Activated CD4-positive, alpha-beta T cell treated with anti-CD3 and anti-CD28 coated beads for 48 hours (primary cell): ENCODE results near the gene LTB4R.

Source experiments
- DNase-seq: peaks from one replicate; pipeline ENCODE4 v3.0.0-alpha.2; 2020

Gene LTB4R

GRCh38 chr14:24310646-24311604, at the start of gene LTB4R:
Gene LTB4R, plus strand, starts transcription at chr14:24311502. Its CDS starts 4,150 bp downstream, at chr14:24315652.
- peak; percentile 73 for DNase-seq

- no peak for DNase-seq
Measured at GRCh38 chr14:24261969-24262327, 49.4 kb upstream of the LTB4R start.

- no peak for DNase-seq
Measured at GRCh38 chr14:24262821-24263733, 48.2 kb upstream of the LTB4R start, which contains the start of gene TGM1. Gene TGM1, minus strand, starts transcription at chr14:24263177. Its CDS starts 825 bp downstream, at chr14:24262352.

- no peak for DNase-seq
Measured at GRCh38 chr14:24263848-24264247, 47.5 kb upstream of the LTB4R start.

GRCh38 chr14:24264298-24264697, 47.0 kb upstream of the LTB4R start:
- no peak for DNase-seq

- no peak for DNase-seq
Measured at GRCh38 chr14:24266344-24267244, 44.7 kb upstream of the LTB4R start.

GRCh38 chr14:24267516-24267915, 43.8 kb upstream of the LTB4R start:
- no peak for DNase-seq

- no peak for DNase-seq
Measured at GRCh38 chr14:24268225-24268624, 43.1 kb upstream of the LTB4R start.

GRCh38 chr14:24269368-24269767, 41.9 kb upstream of the LTB4R start:
- no peak for DNase-seq

- no peak for DNase-seq
Measured at GRCh38 chr14:24269910-24270536, 41.3 kb upstream of the LTB4R start.

GRCh38 chr14:24270537-24271133, 40.7 kb upstream of the LTB4R start:
- DNase-seq = no peak

GRCh38 chr14:24271134-24271833, 40.0 kb upstream of the LTB4R start, which contains the start of gene RABGGTA:
Gene RABGGTA, minus strand, starts transcription at chr14:24271597. Its CDS starts 482 bp downstream, at chr14:24271115.
- DNase-seq = peak; percentile 91

GRCh38 chr14:24271834-24272263, 39.5 kb upstream of the LTB4R start:
- no peak for DNase-seq

GRCh38 chr14:24272467-24272866, 38.8 kb upstream of the LTB4R start:
- no peak for DNase-seq

GRCh38 chr14:24273422-24273998, 37.8 kb upstream of the LTB4R start:
- no peak for DNase-seq

GRCh38 chr14:24274101-24274543, 37.2 kb upstream of the LTB4R start:
- peak; percentile 66 for DNase-seq

- no peak for DNase-seq
Measured at GRCh38 chr14:24277071-24277470, 34.2 kb upstream of the LTB4R start.

GRCh38 chr14:24277606-24278321, 33.5 kb upstream of the LTB4R start:
- peak; percentile 60 for DNase-seq

GRCh38 chr14:24278424-24278823, 32.9 kb upstream of the LTB4R start:
- DNase-seq = no peak
